Neuronal stem cell (in vitro differentiated cells): Measurements from ENCODE around the gene STXBP5.

Experiments used
- DNase-seq: peaks from one replicate; pipeline ENCODE4 v3.0.0-alpha.2; 2013; ENCODE audit warnings: low spot score
- H2AFZ ChIP-seq: one replicate; pipeline ENCODE4 v1.6.1; 2013; ENCODE audit warnings: mild to moderate bottlenecking, low read length, inconsistent platforms
- H2AK5ac ChIP-seq: 2 replicates; pipeline ENCODE4 v1.6.1; 2013; ENCODE audit warnings: low read depth, mild to moderate bottlenecking, inconsistent platforms, low read length, moderate library complexity, mixed read lengths
- H2BK120ac ChIP-seq: 2 replicates; pipeline ENCODE4 v1.6.1; 2013; ENCODE audit warnings: low read depth, mild to moderate bottlenecking, inconsistent platforms, low read length, moderate library complexity, mixed read lengths
- H2BK12ac ChIP-seq: one replicate; pipeline ENCODE4 v1.6.1; 2013; ENCODE audit warnings: low read length, inconsistent platforms
- H2BK15ac ChIP-seq: 2 replicates; pipeline ENCODE4 v1.6.1; 2013; ENCODE audit warnings: mild to moderate bottlenecking, low read length, inconsistent platforms, mixed read lengths
- H2BK5ac ChIP-seq: one replicate; pipeline ENCODE4 v1.6.1; 2013; ENCODE audit warnings: inconsistent platforms, mild to moderate bottlenecking, low read length, moderate library complexity
- H3K14ac ChIP-seq: one replicate; pipeline ENCODE4 v1.6.1; 2013; ENCODE audit warnings: low read length, inconsistent platforms
- H3K18ac ChIP-seq: 2 replicates; pipeline ENCODE4 v1.6.1; 2013; ENCODE audit warnings: low read length, inconsistent platforms
- H3K23ac ChIP-seq: 2 replicates; pipeline ENCODE4 v1.6.1; 2013; ENCODE audit warnings: low read depth, mild to moderate bottlenecking, mixed read lengths, low read length, inconsistent platforms; ENCODE audit not compliant: poor library complexity
- H3K27ac ChIP-seq: replicated peaks from 3 replicates; pipeline ENCODE4 v1.5.1; 2013; ENCODE audit warnings: low read length, inconsistent platforms
- H3K27me3 ChIP-seq, 3 experiments: 2 replicates each; pipeline ENCODE4 v1.6.1; 2013; ENCODE audit warnings: low read length in 3 of 3, mild to moderate bottlenecking in 2 of 3, inconsistent platforms in 1 of 3, low read depth in 1 of 3, mixed read lengths in 1 of 3, moderate library complexity in 1 of 3; ENCODE audit not compliant: control insufficient read depth in 3 of 3, insufficient read depth in 3 of 3
- H3K36me3 ChIP-seq, 2 donors: replicated peaks in 1 of 2; 2 replicates each; pipeline ENCODE4 v1.6.1; 2013; ENCODE audit warnings: low read length in 2 of 2; ENCODE audit not compliant: control insufficient read depth in 2 of 2, insufficient read depth in 2 of 2
- H3K4ac ChIP-seq: 2 replicates; pipeline ENCODE4 v1.6.1; 2013; ENCODE audit warnings: inconsistent platforms, mild to moderate bottlenecking, low read length, moderate library complexity
- H3K4me1 ChIP-seq, 2 donors: 1 replicate in 1 of 2; 2 replicates in 1 of 2; pipeline ENCODE4 v1.6.1; 2013; ENCODE audit warnings: low read length in 2 of 2, low read depth in 1 of 2; ENCODE audit not compliant: control insufficient read depth in 2 of 2, insufficient read depth in 1 of 2
- H3K4me2 ChIP-seq: one replicate; pipeline ENCODE4 v1.6.1; 2013; ENCODE audit warnings: mild to moderate bottlenecking, low read length, inconsistent platforms; ENCODE audit not compliant: insufficient read depth, poor library complexity, severe bottlenecking
- H3K4me3 ChIP-seq, 2 donors: 2 replicates each; pipeline ENCODE4 v1.5.1; 2013; ENCODE audit warnings: low read length in 2 of 2, mild to moderate bottlenecking in 2 of 2, inconsistent platforms in 1 of 2, moderate library complexity in 1 of 2
- H3K79me1 ChIP-seq: one replicate; pipeline ENCODE4 v1.6.1; 2013; ENCODE audit warnings: low read depth, mild to moderate bottlenecking, inconsistent platforms, low read length, moderate library complexity
- H3K9ac ChIP-seq: one replicate; pipeline ENCODE4 v1.6.1; 2013; ENCODE audit warnings: mild to moderate bottlenecking, low read depth, low read length, inconsistent platforms; ENCODE audit not compliant: poor library complexity
- H3K9me3 ChIP-seq, 2 donors: replicated peaks in 1 of 2; 2 replicates each; pipeline versions ENCODE3 to v1.6.1; 2013; ENCODE audit warnings: low read length in 2 of 2, mild to moderate bottlenecking in 2 of 2, inconsistent platforms in 1 of 2, low read depth in 1 of 2, mixed read lengths in 1 of 2, moderate library complexity in 1 of 2; ENCODE audit not compliant: control insufficient read depth in 2 of 2, insufficient read depth in 1 of 2
- H4K8ac ChIP-seq: one replicate; pipeline ENCODE4 v1.6.1; 2013; ENCODE audit warnings: low read depth, mild to moderate bottlenecking, inconsistent platforms, low read length, moderate library complexity
- H4K91ac ChIP-seq: one replicate; pipeline ENCODE4 v1.6.1; 2013; ENCODE audit warnings: low read length, low read depth, mild to moderate bottlenecking, inconsistent platforms; ENCODE audit not compliant: poor library complexity
- WGBS, 2 donors: extraction: QIAGEN DNeasy Blood & Tissue Kit; methylation state at CpG; one replicate each; pipeline ENCODE4 v1.1.7; 2013; ENCODE audit warnings: missing lambda C conversion rate in 2 of 2, mixed read lengths in 1 of 2; ENCODE audit not compliant: insufficient read length in 2 of 2, insufficient replicate concordance in 1 of 2; ENCODE audit errors: extremely low coverage in 2 of 2; 5-methylcytosine and 5-hydroxymethylcytosine counted together

Gene STXBP5

DNA sequence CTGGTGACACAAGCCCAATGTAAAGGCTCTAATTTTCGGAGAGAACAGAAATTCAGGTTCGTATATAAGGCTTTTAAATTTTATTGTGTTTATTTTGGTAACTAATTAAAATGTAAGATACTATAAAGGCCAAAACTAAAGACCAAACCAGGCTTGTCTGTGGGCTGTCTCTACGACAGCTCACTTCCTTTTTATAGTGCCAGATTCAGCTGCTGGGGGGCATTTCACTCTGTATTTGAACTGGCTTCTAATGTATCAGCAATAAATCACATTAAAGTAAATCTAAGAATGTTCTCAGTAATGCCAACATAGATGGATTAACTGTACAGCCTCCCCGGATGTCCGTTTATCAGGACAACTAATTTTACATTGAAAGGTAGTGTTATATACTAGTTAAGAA lies 31.1 kb upstream of the STXBP5 start:
- Histone ChIP-seq H3K4me3 (no peak overlapping the region), H2BK120ac (no peak overlapping the region), H3K4me2 (no peak overlapping the region), H4K91ac (no peak overlapping the region), H3K23ac (no peak overlapping the region), H3K14ac (no peak overlapping the region), H3K4ac (no peak overlapping the region), H3K79me1 (no peaks in the 10 kb centered on the region), H3K9me3 (no peaks in the 10 kb centered on the region), H3K36me3 (no peaks in the 10 kb centered on the region), H3K4me1 (no peaks in the 10 kb centered on the region), H4K8ac (no peak overlapping the region), H3K27ac (no peak overlapping the region), H3K9ac (no peak overlapping the region), H2AK5ac (no peak overlapping the region), H3K18ac (no peak overlapping the region), H3K27me3 (no peaks in the 10 kb centered on the region), H2BK5ac (no peak overlapping the region), H2BK12ac (no peak overlapping the region), H2AFZ (no peak overlapping the region), H2BK15ac (no peak overlapping the region)
- no peak for DNase-seq
- WGBS, 2 donors: no CpG with 5 or more reads among the region's 5 CpGs

DNA sequence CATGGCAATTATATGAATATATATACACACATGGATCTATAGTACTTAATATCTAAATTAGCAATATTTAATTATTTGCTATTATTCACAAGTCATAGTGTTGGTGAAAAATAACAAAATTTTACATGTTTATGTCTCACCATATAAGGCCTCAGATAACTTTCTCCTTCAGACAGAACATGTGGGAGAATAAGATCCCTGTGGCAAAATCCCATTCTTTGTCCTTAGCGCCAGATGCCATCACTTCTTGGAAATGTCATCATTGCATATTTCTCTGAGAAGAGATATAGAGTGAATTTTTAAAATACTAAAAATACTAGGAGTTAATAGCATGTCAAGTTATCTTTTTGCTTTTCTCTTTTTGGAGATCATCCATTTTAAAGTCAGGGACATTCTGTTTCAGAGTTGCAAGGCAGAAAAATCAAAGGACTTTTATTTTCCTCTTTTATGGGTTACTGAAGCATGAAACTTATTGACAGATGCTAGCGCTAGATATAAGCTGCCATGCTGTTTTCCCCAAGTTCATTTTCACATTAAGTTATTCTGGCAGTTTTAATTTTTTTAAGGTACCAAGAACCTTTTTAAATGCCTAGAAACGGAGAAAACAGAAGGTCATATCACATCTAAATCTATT lies 30.4 kb upstream of the STXBP5 start:
- no peak overlapping the region for H3K9ac ChIP-seq
- no CpG with 5 or more reads among the region's 3 CpGs for whole genome bisulfite sequencing, 2 donors
- no peak overlapping the region for H3K23ac ChIP-seq
- no peak for DNase-seq
- H2BK5ac ChIP-seq: no peak overlapping the region
- H3K36me3 ChIP-seq: no peaks in the 10 kb centered on the region
- no peak overlapping the region for H2BK120ac ChIP-seq
- H3K27me3 ChIP-seq: no peaks in the 10 kb centered on the region
- H2AFZ ChIP-seq: no peak overlapping the region
- H3K9me3 ChIP-seq: no peaks in the 10 kb centered on the region
- H2BK12ac ChIP-seq: no peak overlapping the region
- H2AK5ac ChIP-seq: no peak overlapping the region
- no peak overlapping the region for H3K4me2 ChIP-seq
- no peak overlapping the region for H3K14ac ChIP-seq
- H3K27ac ChIP-seq: no peak overlapping the region
- no peak overlapping the region for H2BK15ac ChIP-seq
- no peak overlapping the region for H4K8ac ChIP-seq
- no peaks in the 10 kb centered on the region for H3K4me1 ChIP-seq
- H3K18ac ChIP-seq: no peak overlapping the region
- no peaks in the 10 kb centered on the region for H3K79me1 ChIP-seq
- H4K91ac ChIP-seq: no peak overlapping the region
- H3K4me3 ChIP-seq: no peak overlapping the region
- H3K4ac ChIP-seq: no peak overlapping the region

DNA sequence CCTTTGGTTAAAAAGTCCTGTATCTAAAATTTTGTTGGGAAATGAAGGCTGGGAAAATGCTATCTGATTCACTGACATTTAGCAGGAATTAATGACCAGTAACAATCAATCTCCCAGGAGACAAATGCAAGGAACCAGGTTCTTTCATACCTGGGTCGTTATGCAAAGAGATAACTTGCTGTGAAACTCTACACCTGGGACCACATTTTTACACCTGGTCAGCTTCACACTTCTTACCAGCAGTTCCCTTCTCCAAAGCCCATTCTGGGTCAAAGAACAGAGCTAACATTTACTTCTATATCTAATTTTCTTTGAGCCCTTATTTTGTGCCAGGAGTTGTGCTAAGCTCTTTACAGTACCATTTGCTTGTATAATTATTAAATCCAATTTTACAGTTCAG lies 27.4 kb upstream of the STXBP5 start:
- Histone ChIP-seq H3K9me3 (no peaks in the 10 kb centered on the region), H3K14ac (no peak overlapping the region), H3K23ac (no peak overlapping the region), H3K4me2 (no peak overlapping the region), H2BK12ac (no peak overlapping the region), H2AK5ac (no peak overlapping the region), H2AFZ (no peak overlapping the region), H3K18ac (no peak overlapping the region), H3K4me3 (no peak overlapping the region), H2BK15ac (no peak overlapping the region), H2BK5ac (no peak overlapping the region), H3K79me1 (no peaks in the 10 kb centered on the region), H3K36me3 (no peaks in the 10 kb centered on the region), H3K9ac (no peak overlapping the region), H3K27me3 (no peaks in the 10 kb centered on the region), H4K8ac (no peak overlapping the region), H3K27ac (no peak overlapping the region), H3K4ac (no peak overlapping the region), H4K91ac (no peak overlapping the region), H2BK120ac (no peak overlapping the region), H3K4me1 (no peaks in the 10 kb centered on the region)
- WGBS, 2 donors: no CpG with 5 or more reads among the region's 1 CpG
- no peak for DNase-seq

DNA sequence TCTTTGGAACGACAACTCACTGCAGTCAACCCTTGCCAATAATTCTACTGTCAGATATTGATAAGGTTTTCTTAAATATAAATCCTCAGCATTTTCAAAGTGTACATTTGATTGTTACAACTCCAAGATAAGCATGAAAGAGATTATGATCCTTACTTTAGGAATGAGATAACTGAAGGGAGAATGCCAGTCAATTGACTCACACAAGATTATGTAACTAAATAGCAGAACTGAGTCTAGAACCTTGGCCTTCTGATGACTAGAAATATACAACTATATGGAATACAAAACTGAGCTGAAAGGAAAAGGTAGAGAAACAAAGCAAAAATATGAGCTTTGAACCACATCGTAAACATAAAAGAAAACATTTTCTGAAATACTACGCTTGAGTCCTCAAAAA lies 26.9 kb upstream of the STXBP5 start:
- Histone ChIP-seq H4K8ac (no peak overlapping the region), H2BK5ac (no peak overlapping the region), H3K4me1 (no peaks in the 10 kb centered on the region), H3K4me2 (no peak overlapping the region), H3K4me3 (no peak overlapping the region), H2AK5ac (no peak overlapping the region), H3K9ac (no peak overlapping the region), H4K91ac (no peak overlapping the region), H2BK15ac (no peak overlapping the region), H3K27ac (no peak overlapping the region), H3K14ac (no peak overlapping the region), H3K4ac (no peak overlapping the region), H2BK120ac (no peak overlapping the region), H2BK12ac (no peak overlapping the region), H3K18ac (no peak overlapping the region), H3K27me3 (no peaks in the 10 kb centered on the region), H3K79me1 (no peaks in the 10 kb centered on the region), H3K36me3 (no peaks in the 10 kb centered on the region), H3K9me3 (no peaks in the 10 kb centered on the region), H3K23ac (no peak overlapping the region), H2AFZ (no peak overlapping the region)
- WGBS, 2 donors: no CpG with 5 or more reads among the region's 3 CpGs
- no peak for DNase-seq
